ENCODE results near the gene BAAT. TPM values are rescaled to one million over a fixed set of nuclear protein-coding genes. Genes with fewer than 3 reads are reported as not detected.

The BAAT gene
- polyA plus RNA-seq, 1 experiment = not detected

DNA sequence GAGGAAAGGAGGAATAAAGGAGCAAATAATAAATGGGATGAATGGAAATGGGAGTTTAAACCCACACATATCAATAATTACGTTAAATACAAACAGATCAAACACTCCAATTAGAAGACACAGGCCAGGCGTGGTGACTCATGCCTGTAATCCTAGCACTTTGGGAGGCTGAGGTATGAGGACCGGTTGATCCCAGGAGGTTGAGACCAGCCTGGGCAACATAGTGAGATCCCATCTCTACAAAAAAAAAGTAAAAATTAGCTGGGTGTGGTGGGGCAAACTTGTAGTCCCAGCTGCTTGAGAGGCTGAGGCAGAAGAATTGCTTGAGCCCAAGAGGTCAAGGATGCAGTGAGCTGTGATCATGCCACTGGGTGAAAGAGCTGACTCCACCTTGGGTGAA is 3.7 kb downstream of the BAAT start:
- no peak overlapping the region for H3K27ac ChIP-seq (ENCODE audit: low read depth, low read length)
- CTCF ChIA-PET = no interaction called here
- peaks cover 2% of the 10 kb centered on the region; the same call in 1 of the 2 replicates for H3K9me3 ChIP-seq (ENCODE audit: control insufficient read depth, insufficient read depth, low read length)
- POLR2A ChIA-PET = no interaction called here
- H3K27me3 ChIP-seq (ENCODE audit: control insufficient read depth, insufficient read depth, low read length) = no peaks in the 10 kb centered on the region
- DNase-seq (ENCODE audit: low read depth, low spot score) = no peak
- TF ChIP-seq, protein P1, sequence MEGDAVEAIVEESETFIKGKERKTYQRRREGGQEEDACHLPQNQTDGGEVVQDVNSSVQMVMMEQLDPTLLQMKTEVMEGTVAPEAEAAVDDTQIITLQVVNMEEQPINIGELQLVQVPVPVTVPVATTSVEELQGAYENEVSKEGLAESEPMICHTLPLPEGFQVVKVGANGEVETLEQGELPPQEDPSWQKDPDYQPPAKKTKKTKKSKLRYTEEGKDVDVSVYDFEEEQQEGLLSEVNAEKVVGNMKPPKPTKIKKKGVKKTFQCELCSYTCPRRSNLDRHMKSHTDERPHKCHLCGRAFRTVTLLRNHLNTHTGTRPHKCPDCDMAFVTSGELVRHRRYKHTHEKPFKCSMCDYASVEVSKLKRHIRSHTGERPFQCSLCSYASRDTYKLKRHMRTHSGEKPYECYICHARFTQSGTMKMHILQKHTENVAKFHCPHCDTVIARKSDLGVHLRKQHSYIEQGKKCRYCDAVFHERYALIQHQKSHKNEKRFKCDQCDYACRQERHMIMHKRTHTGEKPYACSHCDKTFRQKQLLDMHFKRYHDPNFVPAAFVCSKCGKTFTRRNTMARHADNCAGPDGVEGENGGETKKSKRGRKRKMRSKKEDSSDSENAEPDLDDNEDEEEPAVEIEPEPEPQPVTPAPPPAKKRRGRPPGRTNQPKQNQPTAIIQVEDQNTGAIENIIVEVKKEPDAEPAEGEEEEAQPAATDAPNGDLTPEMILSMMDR (IDR thresholded peaks at IDR 0.05; ENCODE audit: low read depth, low read length) = no peak
- H3K4me3 ChIP-seq (ENCODE audit: low read depth, low read length) = no peak overlapping the region

- H3K27me3 ChIP-seq (ENCODE audit: control insufficient read depth, insufficient read depth, low read length) = no peaks in the 10 kb centered on the region
- ChIA-PET POLR2A (no interaction called here), CTCF (interaction anchor here (0.6 kb wide), 1 partner anchor 148 kb away, joined by 9 read pairs; no protein-coding TSS in a partner anchor)
- H3K4me3 ChIP-seq (ENCODE audit: low read depth, low read length) = no peak overlapping the region
- H3K27ac ChIP-seq (ENCODE audit: low read depth, low read length) = no peak overlapping the region
- peaks cover 2% of the 10 kb centered on the region; the same call in 1 of the 2 replicates for H3K9me3 ChIP-seq (ENCODE audit: control insufficient read depth, insufficient read depth, low read length)
- no peak for DNase-seq (ENCODE audit: low read depth, low spot score)
- TF ChIP-seq, protein P1 (IDR thresholded peaks at IDR 0.05; ENCODE audit: low read depth, low read length) = no peak
These were observed 4.5 kb downstream of the BAAT start for GRCh38 chr9:101380295-101380694.

DNA sequence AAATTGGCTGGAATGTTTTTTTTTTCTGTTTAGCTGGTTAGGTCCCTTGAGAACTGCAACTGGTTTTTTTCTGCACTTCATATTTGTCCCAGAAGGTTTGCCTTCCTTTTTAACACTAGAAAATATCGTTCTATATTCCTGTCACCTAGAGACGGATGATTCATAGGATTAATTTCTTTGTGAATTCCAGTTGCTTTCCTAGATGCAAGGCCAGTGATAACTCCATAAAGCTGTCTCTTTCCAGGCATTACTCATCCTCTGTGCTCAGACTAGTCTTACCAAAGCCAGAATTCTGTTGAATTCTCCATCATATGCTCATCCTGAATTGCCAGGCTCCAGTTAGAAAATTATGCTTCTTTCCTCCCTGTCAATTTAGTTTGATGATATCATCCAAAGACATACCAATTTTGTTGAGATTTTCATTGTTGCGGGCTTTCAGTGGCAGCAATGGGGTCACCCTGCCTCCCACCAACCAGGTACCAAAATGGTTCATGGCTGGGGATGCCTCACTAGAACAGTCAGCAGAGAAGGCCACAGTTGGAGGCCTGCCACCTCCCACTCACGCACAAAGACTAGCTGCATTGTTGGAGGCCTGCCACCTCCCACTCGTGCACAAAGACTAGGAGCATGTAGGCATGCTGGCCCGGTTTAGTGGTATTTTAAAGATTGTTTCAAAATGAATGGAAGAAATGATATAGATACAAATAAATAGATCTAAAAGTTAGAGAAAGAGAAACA is 8.5 kb downstream of the BAAT start:
- H3K27me3 ChIP-seq (ENCODE audit: control insufficient read depth, insufficient read depth, low read length) = no peaks in the 10 kb centered on the region
- DNase-seq (ENCODE audit: low read depth, low spot score) = no peak
- no peaks in the 10 kb centered on the region for H3K9me3 ChIP-seq (ENCODE audit: control insufficient read depth, insufficient read depth, low read length)
- CTCF ChIA-PET = interaction anchor here (2.3 kb wide), 1 partner anchor 12 kb away, joined by 23 read pairs; no protein-coding TSS in a partner anchor
- no peak overlapping the region for H3K27ac ChIP-seq (ENCODE audit: low read depth, low read length)
- H3K4me3 ChIP-seq (ENCODE audit: low read depth, low read length) = no peak overlapping the region
- TF ChIP-seq, protein P1 (IDR thresholded peaks at IDR 0.05; ENCODE audit: low read depth, low read length) = no peak
- POLR2A ChIA-PET = no interaction called here

- POLR2A ChIA-PET = no interaction called here
- TF ChIP-seq, protein P1 (IDR thresholded peaks at IDR 0.05; ENCODE audit: low read depth, low read length) = no peak
- DNase-seq (ENCODE audit: low read depth, low spot score) = no peak
- CTCF ChIA-PET = interaction anchor here (2.3 kb wide), 1 partner anchor 13 kb away, joined by 23 read pairs; no protein-coding TSS in a partner anchor
- no peak overlapping the region for H3K4me3 ChIP-seq (ENCODE audit: low read depth, low read length)
- no peaks in the 10 kb centered on the region for H3K27me3 ChIP-seq (ENCODE audit: control insufficient read depth, insufficient read depth, low read length)
- no peak overlapping the region for H3K27ac ChIP-seq (ENCODE audit: low read depth, low read length)
- H3K9me3 ChIP-seq (ENCODE audit: control insufficient read depth, insufficient read depth, low read length) = no peaks in the 10 kb centered on the region
These were observed 9.3 kb downstream of the BAAT start for GRCh38 chr9:101375546-101375945.

- no peak overlapping the region for H3K4me3 ChIP-seq (ENCODE audit: low read depth, low read length)
- ChIA-PET CTCF (interaction anchor here (0.7 to 1.2 kb wide), 2 partner anchors 16 to 657 kb away, joined by 3 to 5 read pairs; no protein-coding TSS in a partner anchor), POLR2A (no interaction called here)
- H3K27me3 ChIP-seq (ENCODE audit: control insufficient read depth, insufficient read depth, low read length) = no peaks in the 10 kb centered on the region
- no peak overlapping the region for H3K27ac ChIP-seq (ENCODE audit: low read depth, low read length)
- TF ChIP-seq, protein P1 (IDR thresholded peaks at IDR 0.05; ENCODE audit: low read depth, low read length) = no peak
- H3K9me3 ChIP-seq (ENCODE audit: control insufficient read depth, insufficient read depth, low read length) = no peaks in the 10 kb centered on the region
- no peak for DNase-seq (ENCODE audit: low read depth, low spot score)
These were observed 12.3 kb downstream of the BAAT start for GRCh38 chr9:101372327-101373118.

Measured in AG04450 (cell line).